ENCODE data around the gene MAD1L1.

- TF ChIP-seq POLR2A (IDR thresholded peaks at IDR 0.05) (no peak), CTCF (IDR thresholded peaks at IDR 0.05) (no peak), POLR2AphosphoS5 (IDR thresholded peaks at IDR 0.05) (no peak), EP300 (IDR thresholded peaks at IDR 0.05) (no peak)
These were observed 34.5 kb downstream of the MAD1L1 start for GRCh38 chr7:2198206-2198605.
